Globus pallidus (tissue), 1 donor: Measurements from ENCODE around the gene CELSR1.

Source experiments
- DNase-seq: peaks from one replicate; pipeline ENCODE4 v3.0.0-alpha.2; 2015; ENCODE audit warnings: low spot score

Gene CELSR1

GRCh38 chr22:46575911-46576555 lies 38.6 kb upstream of the CELSR1 start:
- DNase-seq, result no peak

GRCh38 chr22:46574993-46575910 lies 37.8 kb upstream of the CELSR1 start:
- no peak for DNase-seq

DNA sequence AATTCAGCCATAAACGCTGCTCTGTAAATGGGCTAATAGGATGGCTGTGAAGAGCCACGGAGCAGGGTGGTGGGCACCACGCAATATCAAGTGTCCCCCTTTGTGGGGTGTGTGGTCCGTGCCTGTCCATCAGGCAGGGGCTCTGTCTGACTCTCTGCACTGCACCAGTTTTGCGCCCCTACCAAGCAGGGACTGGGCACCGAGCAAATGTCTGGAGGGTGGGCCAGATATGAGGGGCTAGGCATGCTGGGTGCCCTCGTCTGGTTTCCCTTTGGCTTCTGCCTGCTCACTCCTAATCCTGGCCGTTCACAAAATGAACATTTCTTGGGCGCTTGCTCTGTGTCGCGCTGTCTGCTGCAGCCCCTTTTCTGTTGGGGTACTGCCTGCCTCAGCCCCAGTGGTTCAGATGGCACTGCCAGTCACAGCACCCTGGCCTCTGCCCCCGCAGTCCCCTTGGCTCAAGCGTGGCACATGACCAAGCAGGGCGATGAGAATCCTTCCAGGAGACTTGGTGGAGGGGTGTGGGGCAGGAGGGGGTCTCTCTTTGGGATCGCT lies 37.1 kb upstream of the CELSR1 start:
- DNase-seq, result no peak

DNA sequence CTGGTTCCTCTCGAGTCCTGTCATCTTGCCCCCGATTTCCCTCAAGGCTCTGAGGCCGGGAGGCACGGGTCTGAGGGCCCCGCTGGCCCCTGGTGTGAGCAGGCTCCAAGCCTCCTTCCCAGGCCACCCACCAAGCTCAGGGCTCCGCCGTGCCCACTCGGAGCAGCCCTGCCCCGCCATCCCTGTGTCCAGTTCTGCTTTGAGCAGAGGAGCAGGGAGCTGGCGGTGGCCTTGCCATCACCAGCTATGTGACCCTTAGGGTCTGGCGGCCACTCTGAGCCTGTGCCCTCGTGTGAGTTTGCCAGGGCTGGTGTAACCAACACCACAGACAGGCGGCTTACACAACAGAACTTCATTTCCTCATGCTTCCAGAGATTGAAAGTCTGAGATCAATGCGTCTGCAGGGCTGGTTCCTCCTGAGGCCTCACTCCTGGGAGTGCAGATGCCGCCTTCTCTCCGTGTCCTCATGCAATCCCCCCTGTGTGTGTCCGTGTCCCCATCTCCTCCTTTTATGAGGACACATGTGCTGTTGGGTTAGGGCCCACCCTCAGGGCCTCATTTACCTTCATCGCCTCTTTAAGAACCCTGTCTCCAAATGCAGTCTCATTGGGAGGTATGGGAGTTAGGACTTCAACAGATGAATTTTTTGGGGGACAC lies 36.5 kb upstream of the CELSR1 start:
- DNase-seq, result no peak

DNA sequence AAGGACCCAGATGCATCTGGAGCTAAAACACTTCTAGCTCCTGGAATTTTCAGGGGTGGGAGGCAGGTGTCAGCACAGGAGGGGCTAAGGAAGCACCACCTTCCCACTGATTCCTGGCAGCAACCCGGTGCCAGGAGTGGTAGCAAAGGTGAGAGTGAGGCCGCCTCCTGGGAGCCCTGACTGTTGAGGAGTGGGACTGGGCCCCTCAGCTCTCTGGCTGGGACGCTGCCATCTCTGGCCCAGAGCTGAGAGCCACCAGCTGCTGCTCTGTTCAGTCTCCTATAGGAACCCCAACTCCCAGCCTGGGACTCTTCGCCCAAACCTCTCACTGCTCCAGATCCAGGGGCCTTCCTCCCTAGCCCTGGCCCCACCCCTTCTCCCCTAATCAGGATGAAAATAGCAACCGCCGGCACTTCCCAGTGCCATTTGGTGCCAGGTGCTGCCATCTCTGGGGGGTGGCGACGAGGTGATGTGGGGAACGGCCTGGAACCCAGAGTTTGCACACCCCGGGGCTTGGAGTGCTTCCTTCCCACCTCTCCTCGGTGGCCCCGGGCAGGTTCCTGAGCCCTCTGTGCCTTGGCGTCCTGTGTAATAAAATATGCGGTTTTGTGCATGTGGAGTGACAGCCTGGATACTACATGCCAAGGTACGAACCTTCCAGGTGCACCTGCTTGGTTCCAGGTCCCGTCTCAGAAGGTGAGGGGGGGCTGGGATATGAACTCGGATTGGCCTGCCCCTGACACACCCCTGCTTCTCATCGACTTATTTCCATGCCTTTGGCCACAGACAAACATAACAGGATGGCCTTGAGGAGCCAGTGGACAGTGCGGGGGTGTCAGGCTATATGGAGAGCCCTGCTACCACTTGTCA lies 35.7 kb upstream of the CELSR1 start:
- DNase-seq, result no peak

- no peak for DNase-seq
Observed at GRCh38 chr22:46571642-46572250, 34.3 kb upstream of the CELSR1 start.

DNA sequence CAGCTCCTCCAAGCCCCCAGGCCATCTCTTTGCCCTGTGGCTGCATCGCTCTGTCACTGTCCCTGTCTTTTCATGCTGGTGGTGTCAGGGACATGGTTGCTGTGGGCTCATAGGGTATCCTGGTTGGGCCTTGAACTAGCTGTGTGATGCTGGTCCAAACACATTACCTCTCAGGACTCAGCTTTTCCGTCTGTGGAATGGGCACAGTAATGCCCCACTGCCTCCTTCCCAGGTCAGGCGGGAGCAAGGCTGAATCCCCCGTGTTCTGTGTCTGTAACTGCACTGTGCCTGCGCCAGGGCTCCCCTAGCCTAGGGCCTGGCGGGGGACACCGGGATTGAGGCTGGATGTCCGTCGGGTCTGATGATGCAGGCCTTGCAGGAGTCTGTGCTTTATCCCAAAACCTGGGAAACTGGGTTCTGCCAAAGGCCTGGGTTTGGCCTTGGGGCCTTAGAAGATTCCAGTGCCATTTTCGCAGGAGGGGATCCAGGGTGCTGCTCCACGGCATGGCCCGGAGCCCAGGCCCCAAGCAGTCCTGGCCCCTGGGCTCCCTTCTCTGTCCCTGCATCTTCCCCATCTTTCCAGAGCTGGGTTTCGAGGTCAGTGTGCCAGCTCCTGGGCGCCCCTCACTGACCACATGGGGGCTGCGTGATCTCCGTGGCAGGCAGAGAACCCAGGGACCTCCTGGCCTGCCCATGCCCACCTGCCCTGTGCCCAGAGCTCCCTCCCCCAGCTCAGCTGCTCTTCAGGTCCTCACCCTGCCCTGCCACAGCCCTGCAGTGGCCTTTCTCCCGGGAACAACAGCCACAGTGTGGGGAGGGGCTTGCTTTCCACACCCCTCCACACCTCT lies 32.7 kb upstream of the CELSR1 start:
- DNase-seq, result no peak

DNA sequence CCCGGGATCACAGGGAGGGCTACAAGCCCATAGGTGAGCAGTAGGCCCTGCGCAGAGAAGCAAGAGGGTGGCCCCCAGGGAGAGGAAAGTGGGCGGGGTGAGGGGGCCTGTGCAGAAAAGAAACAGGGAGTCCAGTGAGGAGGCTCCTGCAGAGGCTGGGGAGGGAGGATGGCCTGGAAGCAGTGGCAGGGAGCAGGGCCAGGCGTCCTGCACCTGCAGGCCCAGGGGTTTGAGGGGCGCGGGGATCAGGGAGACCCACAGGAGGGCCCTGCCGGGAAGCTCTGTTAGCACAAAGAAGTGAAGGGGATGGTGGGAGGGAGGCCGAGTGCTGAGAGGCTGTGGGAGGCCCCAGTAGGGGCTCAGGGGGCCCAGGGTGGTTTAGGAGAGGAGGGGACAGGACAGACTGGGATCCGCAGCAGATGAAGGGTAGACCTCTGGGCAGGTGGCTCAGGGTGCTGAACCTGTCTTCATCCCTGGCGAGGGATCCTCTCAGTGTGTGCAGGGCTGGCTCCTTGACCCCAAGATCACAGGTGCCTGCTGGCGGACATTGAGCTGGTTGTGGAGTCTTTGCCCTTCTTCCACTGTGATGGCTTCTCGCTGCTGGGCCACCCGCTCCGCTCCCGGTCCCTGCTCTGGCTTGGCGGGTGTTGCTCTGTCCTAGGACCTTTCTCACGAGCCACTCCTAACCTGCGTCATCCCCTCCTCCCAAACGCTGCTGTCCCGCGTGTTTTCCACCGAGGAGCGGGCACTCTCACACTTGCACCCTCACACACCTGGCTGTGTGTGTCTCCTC lies 31.8 kb upstream of the CELSR1 start:
- no peak for DNase-seq

DNA sequence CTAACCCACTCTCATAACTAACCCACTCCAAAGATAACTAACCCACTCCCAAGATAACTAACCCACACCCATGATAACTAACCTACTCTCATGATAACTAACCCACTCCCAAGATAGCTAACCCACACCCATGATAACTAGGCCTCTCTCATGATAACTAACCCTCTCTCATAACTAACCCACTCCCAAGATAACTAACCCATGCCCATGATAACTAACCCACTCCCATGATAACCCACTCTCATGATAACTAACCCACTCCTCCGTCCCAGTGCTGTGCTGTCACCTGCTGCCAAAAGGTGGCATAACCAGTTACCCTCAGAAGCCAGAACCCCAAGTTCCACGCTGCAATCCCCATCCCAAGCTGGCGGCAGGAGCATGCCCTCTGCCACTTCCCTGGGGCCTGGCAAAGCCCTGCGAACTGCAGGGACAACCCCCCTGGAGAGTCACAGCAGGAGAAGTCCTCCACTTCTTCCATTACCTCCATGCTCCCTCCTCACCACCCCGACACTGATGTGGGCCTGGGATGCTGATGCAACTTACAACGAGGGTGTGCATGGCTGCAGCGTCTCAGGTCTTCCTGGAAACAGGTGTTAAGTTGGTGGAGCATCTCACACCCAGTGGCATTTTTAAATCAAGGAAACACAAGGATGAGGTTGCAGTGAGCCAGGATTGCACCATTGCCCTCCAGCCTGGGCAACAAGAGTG lies 30.8 kb upstream of the CELSR1 start:
- no peak for DNase-seq

- DNase-seq, result no peak
Observed at GRCh38 chr22:46567471-46567870, 30.1 kb upstream of the CELSR1 start.

DNA sequence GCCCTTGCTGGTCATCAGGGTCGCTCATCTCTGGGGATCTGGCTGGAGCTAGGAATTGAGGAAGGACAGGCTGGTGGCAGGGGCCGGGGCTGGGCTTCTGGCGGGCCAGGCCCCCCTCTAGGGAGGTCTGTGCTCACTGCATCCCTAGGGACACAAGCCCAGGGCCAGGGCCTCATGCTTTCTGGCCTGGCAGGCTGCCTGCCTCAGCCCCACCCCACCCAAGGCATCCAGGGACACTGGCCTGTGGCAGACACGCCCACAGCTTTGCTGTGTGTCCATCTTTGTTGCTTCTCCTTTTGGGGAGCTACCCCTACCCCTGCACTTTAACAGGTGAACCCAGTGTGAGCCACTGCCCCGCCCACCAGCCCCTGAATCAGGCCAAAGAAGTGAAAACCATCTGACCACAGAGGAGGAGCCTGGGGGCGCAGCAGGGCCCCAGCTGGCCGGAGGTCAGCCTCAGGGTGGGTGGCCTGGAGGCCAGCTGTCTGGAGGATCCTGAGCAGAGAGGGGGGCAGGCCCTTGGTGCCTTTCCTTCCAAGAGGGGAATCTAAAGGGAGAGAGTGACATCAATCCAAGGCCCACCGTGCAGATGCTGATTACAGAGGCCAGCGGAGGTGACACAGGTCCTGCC lies 26.8 kb upstream of the CELSR1 start:
- no peak for DNase-seq

DNA sequence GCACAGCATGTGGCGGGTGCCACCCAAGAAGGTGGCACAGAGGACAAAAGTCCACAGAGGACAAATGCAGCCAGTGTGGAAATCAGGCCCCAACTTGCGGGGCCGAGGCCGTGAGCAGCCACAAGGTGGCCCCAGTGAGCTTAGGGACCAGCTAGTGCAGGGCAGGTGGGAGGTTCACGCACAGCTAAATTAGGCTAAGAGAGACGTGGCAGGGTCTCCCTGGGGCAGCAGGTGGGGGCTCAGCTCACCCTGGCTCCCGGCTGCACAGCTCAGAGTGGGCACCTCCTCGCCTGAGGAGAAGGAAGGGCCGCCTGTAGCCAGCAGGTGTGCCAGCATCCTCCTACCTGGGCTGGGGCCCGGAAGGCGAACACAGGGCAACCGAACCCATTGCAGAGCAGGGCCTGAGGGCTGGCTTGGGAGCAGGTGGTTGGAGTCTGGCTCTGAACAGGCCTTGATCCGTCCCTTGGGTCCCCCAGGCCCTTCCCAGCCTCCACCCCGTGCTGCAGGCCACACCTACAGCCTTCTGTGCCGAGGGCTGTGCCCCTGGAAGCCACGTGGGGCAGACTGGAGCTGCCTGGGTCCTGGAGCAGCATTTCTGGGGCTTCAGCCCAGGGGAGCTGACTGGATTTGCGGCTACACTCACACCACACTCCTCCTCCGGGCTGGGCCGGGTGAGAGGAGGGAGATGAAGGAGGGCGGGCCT lies 26.1 kb upstream of the CELSR1 start:
- no peak for DNase-seq

- DNase-seq, result no peak
Observed at GRCh38 chr22:46561435-46561905, 24.1 kb upstream of the CELSR1 start.

- DNase-seq, result no peak
Observed at GRCh38 chr22:46560696-46561295, 23.4 kb upstream of the CELSR1 start.

DNA sequence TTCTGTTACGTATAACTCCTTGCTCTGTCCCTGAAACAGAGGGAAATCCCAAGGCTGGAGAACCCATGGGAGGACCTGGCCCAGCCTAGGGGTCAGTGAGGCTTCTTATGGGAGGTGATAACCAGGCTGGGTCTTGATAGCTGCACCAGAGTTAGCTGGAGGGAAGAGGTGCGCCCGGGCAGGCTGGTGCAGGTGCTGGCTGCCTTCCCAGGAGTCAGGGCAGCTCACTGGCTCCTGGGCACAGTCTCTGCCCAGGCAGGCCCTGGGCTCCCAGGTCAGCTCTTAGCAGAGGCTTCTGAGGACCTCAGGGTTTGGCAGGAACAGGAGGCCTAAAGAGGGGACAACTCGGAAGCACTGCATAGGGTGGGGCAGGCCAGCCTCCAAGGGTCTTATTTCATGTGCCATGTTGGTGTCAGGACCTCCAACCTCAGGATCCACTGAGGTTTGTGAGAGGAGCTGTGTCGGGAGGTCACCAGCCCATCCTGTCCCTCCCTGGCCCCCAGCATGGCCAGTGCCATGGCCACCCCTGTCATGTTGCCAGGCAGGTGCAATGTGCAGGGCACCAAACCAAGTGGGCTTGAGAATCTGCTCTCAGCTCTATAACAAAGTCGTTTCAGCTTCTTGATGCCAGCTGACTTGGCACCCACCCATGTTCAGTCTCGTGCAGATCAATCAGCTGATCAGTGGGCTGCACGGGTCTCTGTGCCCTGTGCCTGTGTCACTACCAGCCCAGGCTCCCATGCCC lies 20.5 kb upstream of the CELSR1 start:
- DNase-seq, result no peak

GRCh38 chr22:46556775-46557174 lies 19.4 kb upstream of the CELSR1 start:
- DNase-seq, result no peak
